PC-3 (cell line): ENCODE measurements around the gene SMAD3. TPM values are rescaled to one million over a fixed set of nuclear protein-coding genes. Genes with fewer than 3 reads are reported as not detected.

Experiments
- ATAC-seq: fragments of 200-7000 bp; cut with Tn5 transposase; 2 replicates; pipeline ENCODE4 v1.9.1; 2020; ENCODE audit warnings: mild to moderate bottlenecking, moderate library complexity
- BruUV-seq: library from RNA; stranded (reverse); fragments of 400-500 nt; replicated peaks from 2 replicates; lab custom pipeline; 2021; lab: Mats Ljungman, UMichigan
- CTCF ChIA-PET: fragments of 300-600 bp; sonication (Branson Sonifier 250); formaldehyde crosslinking; loops from one replicate; lab custom pipeline; 2022; ENCODE audit warnings: antibody characterized with exemption; lab: Charles Lee
- POLR2A ChIA-PET: fragments of 300-600 bp; sonication (Branson Sonifier 250); formaldehyde crosslinking; loops from one replicate; lab custom pipeline; 2022; ENCODE audit warnings: antibody characterized with exemption; ENCODE audit not compliant: unreplicated experiment; lab: Charles Lee
- DNase-seq: peaks from one replicate; pipeline ENCODE4 v3.0.0-alpha.2; 2015
- H2AFZ ChIP-seq: fragments of 300-600 bp; sonication (generic); 2 replicates; pipeline ENCODE4 v1.6.0; 2016; ENCODE audit warnings: antibody characterized with exemption, low read length
- H3F3A ChIP-seq: fragments of 300-600 bp; sonication (generic); one replicate; pipeline ENCODE4 v1.6.0; 2017; ENCODE audit warnings: antibody characterized with exemption, low read length, control low read depth, mild to moderate bottlenecking; ENCODE audit not compliant: unreplicated experiment
- H3K27ac ChIP-seq: fragments of 300-600 bp; sonication (generic); 2 replicates; pipeline ENCODE4 v1.5.1; 2016; ENCODE audit warnings: mild to moderate bottlenecking, low read length
- H3K27me3 ChIP-seq: fragments of 300-600 bp; sonication (generic); 2 replicates; pipeline ENCODE4 v1.6.1; 2016; ENCODE audit warnings: low read length, mixed read lengths
- H3K36me3 ChIP-seq: fragments of 300-600 bp; sonication (generic); 2 replicates; pipeline ENCODE4 v1.6.1; 2016; ENCODE audit warnings: low read depth, mixed run types, low read length, mixed read lengths
- H3K4me1 ChIP-seq: fragments of 300-600 bp; sonication (generic); 2 replicates; pipeline ENCODE4 v1.5.1; 2016; ENCODE audit warnings: low read length; ENCODE audit not compliant: insufficient read depth
- H3K4me2 ChIP-seq: fragments of 300-600 bp; sonication (generic); 2 replicates; pipeline ENCODE4 v1.6.0; 2016; ENCODE audit warnings: low read length
- H3K4me3 ChIP-seq: fragments of 300-600 bp; sonication (generic); 2 replicates; pipeline ENCODE4 v1.5.1; 2016; ENCODE audit warnings: mild to moderate bottlenecking, low read length, mixed read lengths
- H3K79me2 ChIP-seq: fragments of 300-600 bp; sonication (generic); 2 replicates; pipeline ENCODE4 v1.6.1; 2017; ENCODE audit warnings: low read length, mixed read lengths
- H3K9ac ChIP-seq: fragments of 300-600 bp; sonication (generic); 2 replicates; pipeline ENCODE4 v1.6.0; 2016; ENCODE audit warnings: mild to moderate bottlenecking, low read length
- H3K9me2 ChIP-seq: fragments of 300-600 bp; sonication (generic); replicated peaks from 2 replicates; pipeline ENCODE4 v1.6.1; 2016; ENCODE audit warnings: mixed run types, low read length, mixed read lengths
- H3K9me3 ChIP-seq: fragments of 300-600 bp; sonication (generic); 2 replicates; pipeline ENCODE4 v1.6.1; 2016; ENCODE audit warnings: low read length, mixed read lengths
- H4K20me1 ChIP-seq: fragments of 300-600 bp; sonication (generic); 2 replicates; pipeline ENCODE4 v1.6.1; 2016; ENCODE audit warnings: low read length, mixed read lengths
- EZH2 ChIP-seq: fragments of 300-600 bp; sonication (generic); IDR thresholded peaks from one replicate; pipeline ENCODE4 v1.6.1; 2017; ENCODE audit warnings: antibody characterized with exemption, mild to moderate bottlenecking, low read length; ENCODE audit not compliant: unreplicated experiment
- EZH2phosphoT487 ChIP-seq: fragments of 300-600 bp; sonication (generic); IDR thresholded peaks from 2 replicates; pipeline ENCODE4 v1.6.1; 2018; ENCODE audit warnings: mild to moderate bottlenecking, antibody characterized with exemption, low read length, borderline replicate concordance
- intact Hi-C: fragments of 100-400 bp; cut with micrococcal nuclease; formaldehyde crosslinking; loops from 2 replicates; pipeline ENCODE4 v1.9.0; 2023
- total RNA-seq: library from RNA; depleted of rRNA; stranded (reverse); fragments of >200 nt; gene quantifications from 2 replicates; pipeline ENCODE4 v1.2.3, GENCODE V29; 2014
- TF ChIP-seq, protein P1 (sequence below): fragments of 300-600 bp; sonication (generic); conservative IDR thresholded peaks from 2 replicates; pipeline ENCODE4 v1.5.1; 2017; ENCODE audit warnings: antibody characterized with exemption, low read depth, mild to moderate bottlenecking, low read length

SMAD3 gene
- total RNA-seq, 1 experiment from 2014 or later, result 75.6 TPM

DNA sequence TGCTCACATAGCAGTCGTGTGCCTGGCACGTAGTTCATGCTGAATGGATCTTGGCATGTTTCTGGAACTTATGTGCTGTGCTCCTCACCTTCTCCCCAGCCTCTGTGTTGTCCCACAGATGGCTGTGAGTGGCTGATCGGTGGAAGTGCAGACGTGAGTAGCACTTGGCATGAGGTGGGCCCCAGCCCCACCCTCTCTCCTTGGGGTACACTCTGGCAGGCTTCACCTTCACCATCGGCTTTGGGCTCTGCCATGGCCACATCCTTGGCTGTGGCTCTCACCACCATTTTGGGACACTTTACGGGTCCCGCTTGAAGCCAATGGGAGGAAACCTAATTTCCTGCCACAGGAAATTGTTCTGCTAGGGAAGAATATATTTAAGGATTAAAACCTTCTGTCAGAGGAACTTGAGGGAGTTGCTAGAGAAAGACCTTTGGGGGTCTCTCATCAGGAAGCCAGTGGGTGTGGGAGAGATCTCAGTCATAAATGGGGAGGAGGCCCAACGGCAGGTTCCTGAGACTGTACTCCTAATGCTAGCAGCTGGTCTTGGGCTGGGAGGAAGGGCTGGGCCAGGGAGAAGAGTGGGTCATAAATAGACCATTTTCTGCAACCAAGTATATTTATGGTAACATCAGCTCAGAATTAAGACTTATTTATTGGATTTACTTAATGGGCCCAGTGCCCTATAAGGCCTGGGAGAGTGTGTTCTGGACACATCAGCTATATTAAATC, 92.3 kb downstream of the SMAD3 start:
- ATAC-seq, result no peak
- CTCF ChIA-PET, result no interaction called here
- POLR2A ChIA-PET, result no interaction called here

DNA sequence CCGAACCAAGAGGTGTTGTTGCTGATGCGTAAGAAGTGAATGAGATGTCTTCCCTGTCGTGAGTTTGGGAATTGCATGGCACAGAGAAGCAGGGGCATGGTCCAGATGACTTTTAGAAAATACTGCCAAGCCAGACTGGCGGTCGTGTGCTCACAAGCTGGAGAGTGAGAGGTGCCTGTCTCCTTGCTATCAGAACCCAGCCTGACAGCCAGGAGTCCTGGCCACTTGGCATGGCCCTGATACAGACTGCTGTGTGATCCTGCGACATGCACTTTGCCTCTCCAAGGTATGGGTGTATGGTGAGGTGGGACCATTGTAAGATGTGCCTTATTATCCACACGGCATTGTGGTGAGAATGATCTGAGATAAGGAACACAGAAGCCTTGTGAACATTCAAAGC, 93.0 kb downstream of the SMAD3 start:
- Histone ChIP-seq H3K4me1 (no peaks in the 10 kb centered on the region; the same call in 1 of the 2 replicates), H3K9me3 (no peaks in the 10 kb centered on the region), H3K4me2 (no peak overlapping the region), H3K36me3 (peaks cover 43% of the 10 kb centered on the region), H3K9ac (no peak overlapping the region), H3K79me2 (peaks cover 99% of the 10 kb centered on the region), H3K4me3 (no peak overlapping the region), H3K27ac (0 out of 2 replicates have a peak overlapping the region, but pooled peaks have one; percentile 9), H3F3A (no peaks in the 10 kb centered on the region), H2AFZ (no peak overlapping the region), H3K9me2 (no peaks in the 10 kb centered on the region), H3K27me3 (no peaks in the 10 kb centered on the region), H4K20me1 (no peaks in the 10 kb centered on the region; the same call in 1 of the 2 replicates)
- DNase-seq (no peak), ATAC-seq (no peak)
- intact Hi-C loops, result no loop called here
- no TSS peak for BruUV-seq
- ChIA-PET POLR2A (no interaction called here), CTCF (no interaction called here)
- TF ChIP-seq, protein P1, sequence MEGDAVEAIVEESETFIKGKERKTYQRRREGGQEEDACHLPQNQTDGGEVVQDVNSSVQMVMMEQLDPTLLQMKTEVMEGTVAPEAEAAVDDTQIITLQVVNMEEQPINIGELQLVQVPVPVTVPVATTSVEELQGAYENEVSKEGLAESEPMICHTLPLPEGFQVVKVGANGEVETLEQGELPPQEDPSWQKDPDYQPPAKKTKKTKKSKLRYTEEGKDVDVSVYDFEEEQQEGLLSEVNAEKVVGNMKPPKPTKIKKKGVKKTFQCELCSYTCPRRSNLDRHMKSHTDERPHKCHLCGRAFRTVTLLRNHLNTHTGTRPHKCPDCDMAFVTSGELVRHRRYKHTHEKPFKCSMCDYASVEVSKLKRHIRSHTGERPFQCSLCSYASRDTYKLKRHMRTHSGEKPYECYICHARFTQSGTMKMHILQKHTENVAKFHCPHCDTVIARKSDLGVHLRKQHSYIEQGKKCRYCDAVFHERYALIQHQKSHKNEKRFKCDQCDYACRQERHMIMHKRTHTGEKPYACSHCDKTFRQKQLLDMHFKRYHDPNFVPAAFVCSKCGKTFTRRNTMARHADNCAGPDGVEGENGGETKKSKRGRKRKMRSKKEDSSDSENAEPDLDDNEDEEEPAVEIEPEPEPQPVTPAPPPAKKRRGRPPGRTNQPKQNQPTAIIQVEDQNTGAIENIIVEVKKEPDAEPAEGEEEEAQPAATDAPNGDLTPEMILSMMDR, result no peak
- TF ChIP-seq EZH2phosphoT487 (no peak), EZH2 (no peak)

More for the DNA sequence above, 92.3 kb downstream of the SMAD3 start:
- Histone ChIP-seq H3K9ac (no peak overlapping the region), H3K9me3 (no peaks in the 10 kb centered on the region), H3K27ac (no peak overlapping the region), H3K36me3 (peaks cover 44% of the 10 kb centered on the region), H3K9me2 (no peaks in the 10 kb centered on the region), H3K79me2 (peaks cover 98% of the 10 kb centered on the region), H3F3A (no peaks in the 10 kb centered on the region), H4K20me1 (no peaks in the 10 kb centered on the region), H2AFZ (no peak overlapping the region), H3K4me3 (no peak overlapping the region), H3K4me1 (no peaks in the 10 kb centered on the region; the same call in 1 of the 2 replicates), H3K4me2 (no peak overlapping the region), H3K27me3 (no peaks in the 10 kb centered on the region)
- no TSS peak for BruUV-seq
- TF ChIP-seq, protein P1, result no peak
- no peak for TF ChIP-seq EZH2phosphoT487
- no peak for TF ChIP-seq EZH2
- DNase-seq, result no peak
- intact Hi-C loops, result no loop called here

DNA sequence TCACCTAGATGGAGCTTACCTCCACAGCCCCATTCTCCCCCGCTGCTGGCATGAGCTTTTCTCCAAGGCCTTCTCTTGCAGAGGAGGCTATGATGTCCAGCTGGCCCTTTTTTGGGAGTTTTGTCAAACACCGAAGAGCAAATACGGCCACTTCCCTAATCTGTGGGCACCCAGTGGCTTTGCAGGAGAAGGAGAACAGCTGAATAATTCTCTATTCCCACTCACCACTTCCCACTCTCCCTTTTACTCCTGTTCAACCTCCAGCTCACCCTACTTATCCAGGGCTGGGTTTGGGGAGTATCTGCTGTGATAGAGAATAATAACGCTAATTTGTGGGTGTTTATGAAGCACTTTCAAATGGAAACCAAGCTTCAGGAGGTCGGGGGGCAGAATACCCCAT, 96.0 kb downstream of the SMAD3 start:
- no peak overlapping the region for H3K27ac ChIP-seq
- no peaks in the 10 kb centered on the region; the same call in 1 of the 2 replicates for H4K20me1 ChIP-seq
- BruUV-seq, result no TSS peak

More for the DNA sequence above, 96.0 kb downstream of the SMAD3 start:
- DNase-seq (no peak), ATAC-seq (no peak)
- Histone ChIP-seq H3K36me3 (peaks cover 31% of the 10 kb centered on the region), H3K9ac (no peak overlapping the region), H3K4me3 (no peak overlapping the region), H3K79me2 (peaks cover 84% of the 10 kb centered on the region), H3K9me2 (no peaks in the 10 kb centered on the region), H3F3A (no peaks in the 10 kb centered on the region), H2AFZ (no peak overlapping the region), H3K27me3 (no peaks in the 10 kb centered on the region), H3K4me2 (no peak overlapping the region), H3K4me1 (no peaks in the 10 kb centered on the region; the same call in 1 of the 2 replicates), H3K9me3 (no peaks in the 10 kb centered on the region)
- CTCF ChIA-PET, result no interaction called here
- TF ChIP-seq EZH2phosphoT487 (no peak), EZH2 (no peak)
- TF ChIP-seq, protein P1, result no peak
- intact Hi-C loops, result no loop called here
- POLR2A ChIA-PET, result no interaction called here
